COLO668 (cell line): ENCODE data around the gene DAPP1.

Experiments used
- DNase-seq: peaks from one replicate; lab custom pipeline; 2025; ENCODE audit not compliant: unreplicated experiment; lab: John Stamatoyannopoulos, UW

The DAPP1 gene

DNA sequence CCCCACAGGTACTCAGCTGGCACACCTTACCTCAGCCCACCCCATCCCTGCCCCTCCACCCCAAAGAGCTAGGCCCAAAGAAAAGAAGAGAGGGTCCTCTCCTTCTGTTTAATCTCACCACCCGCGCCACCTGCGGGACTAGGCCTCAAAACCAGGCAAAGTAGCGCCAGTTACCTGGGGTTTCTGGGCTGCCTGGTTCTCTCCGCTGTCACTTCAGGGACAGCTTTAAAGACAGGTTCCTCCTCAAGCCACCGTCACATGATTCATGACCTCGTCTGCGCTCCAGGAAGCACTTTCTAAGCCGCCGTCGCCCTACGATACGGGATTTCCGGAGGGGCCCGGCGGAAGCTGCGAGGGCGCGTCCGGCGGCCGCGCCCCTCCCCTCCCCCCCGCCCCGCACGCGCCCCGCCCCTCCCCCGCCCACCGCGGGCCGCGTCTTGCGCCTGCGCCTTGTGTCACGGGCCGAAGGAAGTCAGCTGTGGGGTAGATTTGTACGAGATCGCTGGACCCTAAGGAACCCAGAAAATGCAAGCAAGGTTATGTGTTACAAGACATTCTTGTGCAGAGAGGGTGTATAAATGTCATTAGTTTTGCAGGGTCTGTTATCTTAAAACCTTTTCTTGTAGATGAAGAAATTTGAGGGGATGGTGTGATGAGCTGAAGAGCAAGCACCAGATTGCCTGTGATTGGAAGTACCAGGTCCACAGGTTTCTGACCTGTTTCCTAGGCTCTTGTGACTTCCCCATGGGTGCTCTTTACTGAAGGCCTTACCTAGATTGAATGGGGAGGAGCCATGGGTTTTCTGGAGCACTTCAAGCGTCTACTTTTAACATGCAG is 77.8 kb downstream of the DAPP1 start, which contains the start of gene LAMTOR3:
Gene LAMTOR3, minus strand, starts transcription at position 267 of the 837 bp plus-strand sequence. CDS start 464 bp downstream, outside the sequence.
- DNase-seq = peak; percentile 92

GRCh38 chr4:99894998-99895397 is 78.4 kb downstream of the DAPP1 start:
- no peak for DNase-seq

DNA sequence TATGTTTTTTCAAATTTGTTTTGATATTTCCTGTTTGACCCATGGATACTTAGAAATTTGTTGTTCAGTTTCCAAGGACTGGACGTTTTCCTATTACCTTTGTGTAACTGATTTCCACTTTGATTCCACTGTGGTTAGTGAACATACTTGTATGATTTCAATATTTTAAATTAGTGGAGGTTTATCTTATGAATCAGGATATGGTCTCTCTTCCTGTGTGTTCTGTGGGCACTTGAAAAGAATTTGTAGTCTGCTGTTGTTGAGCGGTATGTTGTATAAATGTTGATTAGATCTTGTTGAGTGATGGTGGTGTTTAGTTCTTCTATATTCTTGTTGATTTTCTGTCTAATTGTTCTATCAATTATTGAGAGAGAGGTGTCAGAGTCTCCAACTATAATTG is 98.8 kb downstream of the DAPP1 start:
- no peak for DNase-seq

GRCh38 chr4:99917575-99917974 is 100.9 kb downstream of the DAPP1 start:
- no peak for DNase-seq

DNA sequence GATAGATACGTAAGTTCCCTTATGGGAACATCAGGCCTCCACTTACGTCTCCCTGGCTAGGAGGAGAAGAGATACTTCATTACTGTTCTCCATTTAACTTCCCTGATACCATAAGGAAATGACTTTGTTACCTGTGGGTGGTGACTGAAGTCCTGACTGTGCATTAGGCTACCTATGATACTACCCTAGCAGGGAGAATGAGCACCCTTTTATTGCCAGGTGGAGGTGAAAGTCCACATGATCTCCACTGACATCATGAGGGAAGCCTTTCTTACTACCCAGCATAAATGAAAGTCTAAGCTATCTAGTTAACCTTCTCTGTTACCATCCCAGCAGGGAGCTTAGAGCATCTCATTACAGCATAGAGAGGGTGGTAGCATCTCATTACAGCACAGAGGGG is 102.0 kb downstream of the DAPP1 start:
- DNase-seq = no peak
